ENCODE data around the gene DCTN4.

DNA sequence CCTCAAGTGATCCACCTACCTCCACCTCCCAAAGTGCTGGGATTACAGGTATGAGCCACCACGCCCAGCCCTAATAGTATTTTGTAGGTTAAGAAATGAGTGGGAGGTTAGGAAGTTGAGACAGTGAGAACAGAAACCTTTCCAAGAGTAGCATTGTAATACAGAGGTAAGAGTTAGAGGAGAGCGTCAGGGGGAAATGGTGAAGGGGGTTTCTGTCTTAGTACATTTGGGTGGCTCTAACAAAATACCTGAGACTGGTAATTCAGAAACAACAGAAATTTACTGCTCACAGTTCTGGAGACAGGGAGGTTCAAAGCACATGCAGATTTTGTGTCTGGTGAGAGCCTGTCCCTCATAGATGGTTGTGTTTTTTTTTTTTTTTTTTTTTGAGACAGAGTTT lies 38.6 kb upstream of the DCTN4 start:
- TF ChIP-seq, protein P1, sequence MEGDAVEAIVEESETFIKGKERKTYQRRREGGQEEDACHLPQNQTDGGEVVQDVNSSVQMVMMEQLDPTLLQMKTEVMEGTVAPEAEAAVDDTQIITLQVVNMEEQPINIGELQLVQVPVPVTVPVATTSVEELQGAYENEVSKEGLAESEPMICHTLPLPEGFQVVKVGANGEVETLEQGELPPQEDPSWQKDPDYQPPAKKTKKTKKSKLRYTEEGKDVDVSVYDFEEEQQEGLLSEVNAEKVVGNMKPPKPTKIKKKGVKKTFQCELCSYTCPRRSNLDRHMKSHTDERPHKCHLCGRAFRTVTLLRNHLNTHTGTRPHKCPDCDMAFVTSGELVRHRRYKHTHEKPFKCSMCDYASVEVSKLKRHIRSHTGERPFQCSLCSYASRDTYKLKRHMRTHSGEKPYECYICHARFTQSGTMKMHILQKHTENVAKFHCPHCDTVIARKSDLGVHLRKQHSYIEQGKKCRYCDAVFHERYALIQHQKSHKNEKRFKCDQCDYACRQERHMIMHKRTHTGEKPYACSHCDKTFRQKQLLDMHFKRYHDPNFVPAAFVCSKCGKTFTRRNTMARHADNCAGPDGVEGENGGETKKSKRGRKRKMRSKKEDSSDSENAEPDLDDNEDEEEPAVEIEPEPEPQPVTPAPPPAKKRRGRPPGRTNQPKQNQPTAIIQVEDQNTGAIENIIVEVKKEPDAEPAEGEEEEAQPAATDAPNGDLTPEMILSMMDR (IDR thresholded peaks at IDR 0.05): no peak
- TF ChIP-seq, protein P2, sequence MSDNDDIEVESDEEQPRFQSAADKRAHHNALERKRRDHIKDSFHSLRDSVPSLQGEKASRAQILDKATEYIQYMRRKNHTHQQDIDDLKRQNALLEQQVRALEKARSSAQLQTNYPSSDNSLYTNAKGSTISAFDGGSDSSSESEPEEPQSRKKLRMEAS (CRISPR knock-in tag; IDR thresholded peaks at IDR 0.05): no peak
- TF ChIP-seq, protein P3, sequence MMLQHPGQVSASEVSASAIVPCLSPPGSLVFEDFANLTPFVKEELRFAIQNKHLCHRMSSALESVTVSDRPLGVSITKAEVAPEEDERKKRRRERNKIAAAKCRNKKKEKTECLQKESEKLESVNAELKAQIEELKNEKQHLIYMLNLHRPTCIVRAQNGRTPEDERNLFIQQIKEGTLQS (CRISPR knock-in tag; conservative IDR thresholded peaks at IDR 0.05): no peak
- TF ChIP-seq SP1 (CRISPR knock-in tag; conservative IDR thresholded peaks at IDR 0.05) (no peak), ETV6 (CRISPR knock-in tag; IDR thresholded peaks at IDR 0.05) (no peak)
- TF ChIP-seq, protein P4, sequence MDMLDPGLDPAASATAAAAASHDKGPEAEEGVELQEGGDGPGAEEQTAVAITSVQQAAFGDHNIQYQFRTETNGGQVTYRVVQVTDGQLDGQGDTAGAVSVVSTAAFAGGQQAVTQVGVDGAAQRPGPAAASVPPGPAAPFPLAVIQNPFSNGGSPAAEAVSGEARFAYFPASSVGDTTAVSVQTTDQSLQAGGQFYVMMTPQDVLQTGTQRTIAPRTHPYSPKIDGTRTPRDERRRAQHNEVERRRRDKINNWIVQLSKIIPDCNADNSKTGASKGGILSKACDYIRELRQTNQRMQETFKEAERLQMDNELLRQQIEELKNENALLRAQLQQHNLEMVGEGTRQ (CRISPR knock-in tag; IDR thresholded peaks at IDR 0.05): no peak
- TF ChIP-seq, protein P5, sequence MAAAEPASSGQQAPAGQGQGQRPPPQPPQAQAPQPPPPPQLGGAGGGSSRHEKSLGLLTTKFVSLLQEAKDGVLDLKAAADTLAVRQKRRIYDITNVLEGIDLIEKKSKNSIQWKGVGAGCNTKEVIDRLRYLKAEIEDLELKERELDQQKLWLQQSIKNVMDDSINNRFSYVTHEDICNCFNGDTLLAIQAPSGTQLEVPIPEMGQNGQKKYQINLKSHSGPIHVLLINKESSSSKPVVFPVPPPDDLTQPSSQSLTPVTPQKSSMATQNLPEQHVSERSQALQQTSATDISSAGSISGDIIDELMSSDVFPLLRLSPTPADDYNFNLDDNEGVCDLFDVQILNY (CRISPR knock-in tag; IDR thresholded peaks at IDR 0.05): no peak

Data from WTC11 (cell line).